Common myeloid progenitor, CD34-positive (primary cell): Measurements from ENCODE around the gene ERN1.

ENCODE experiments used
- CTCF ChIA-PET: fragments of 350-600 bp; sonication (Branson Sonifier 250); formaldehyde crosslinking; loops from one replicate; lab custom pipeline; 2021; ENCODE audit warnings: antibody characterized with exemption; lab: Charles Lee
- POLR2A ChIA-PET: fragments of 350-600 bp; sonication (Branson Sonifier 250); formaldehyde crosslinking; loops from one replicate; lab custom pipeline; 2021; ENCODE audit warnings: antibody characterized with exemption; lab: Charles Lee
- DNase-seq, 3 donors: peaks; one replicate each; pipeline versions ENCODE4 v3.0.0 to v3.0.0-alpha.2; 2013
- H3K27ac ChIP-seq, 2 experiments: 1 replicate in 1 of 2; 2 replicates in 1 of 2; pipeline ENCODE4 v1.7.0; 2013; ENCODE audit warnings: inconsistent platforms in 2 of 2, low read length in 2 of 2, mild to moderate bottlenecking in 2 of 2, low read depth in 1 of 2, moderate library complexity in 1 of 2; ENCODE audit not compliant: severe bottlenecking in 2 of 2, insufficient read depth in 1 of 2, poor library complexity in 1 of 2
- H3K27me3 ChIP-seq, 5 experiments: replicated peaks in 2 of 5; 1 replicate in 3 of 5; 2 replicates in 2 of 5; pipeline versions ENCODE4 v1.6.1 to v1.7.0; 2013; ENCODE audit warnings: low read length in 4 of 5, mild to moderate bottlenecking in 2 of 5, moderate library complexity in 2 of 5, inconsistent platforms in 1 of 5; ENCODE audit not compliant: insufficient read depth in 5 of 5, control insufficient read depth in 4 of 5
- H3K36me3 ChIP-seq, 4 experiments: 1 replicate in 2 of 4; 2 replicates in 2 of 4; pipeline versions ENCODE4 v1.6.1 to v1.7.0; 2013; ENCODE audit warnings: low read length in 3 of 4, control low read depth in 1 of 4, mild to moderate bottlenecking in 1 of 4; ENCODE audit not compliant: control insufficient read depth in 4 of 4, insufficient read depth in 4 of 4
- H3K4me1 ChIP-seq, 4 experiments: 1 replicate in 3 of 4; 2 replicates in 1 of 4; pipeline versions ENCODE4 v1.6.1 to v1.7.1; 2013; ENCODE audit warnings: low read length in 3 of 4, mild to moderate bottlenecking in 3 of 4, control low read depth in 1 of 4, inconsistent platforms in 1 of 4, moderate library complexity in 1 of 4; ENCODE audit not compliant: control insufficient read depth in 4 of 4, insufficient read depth in 4 of 4; ENCODE audit errors: control extremely low read depth in 1 of 4
- H3K4me3 ChIP-seq, 7 experiments: 1 replicate in 4 of 7; 2 replicates in 3 of 7; pipeline versions ENCODE4 v1.5.1 to v1.7.0; 2013; ENCODE audit warnings: mild to moderate bottlenecking in 7 of 7, low read length in 6 of 7, moderate library complexity in 6 of 7, inconsistent platforms in 2 of 7, low read depth in 2 of 7, control low read depth in 1 of 7; ENCODE audit not compliant: insufficient read depth in 4 of 7, control insufficient read depth in 1 of 7; ENCODE audit errors: extremely low read depth in 1 of 7
- H3K9me3 ChIP-seq, 5 experiments: 1 replicate in 4 of 5; 2 replicates in 1 of 5; pipeline versions ENCODE4 v1.6.1 to v1.7.1; 2013; ENCODE audit warnings: low read length in 4 of 5, mild to moderate bottlenecking in 2 of 5, inconsistent platforms in 1 of 5, low read depth in 1 of 5, moderate library complexity in 1 of 5; ENCODE audit not compliant: control insufficient read depth in 4 of 5, insufficient read depth in 2 of 5; ENCODE audit errors: control extremely low read depth in 1 of 5
- WGBS: methylation state at CpG from one replicate; pipeline ENCODE4 v1.1.5; 2013; ENCODE audit not compliant: insufficient coverage; 5-methylcytosine and 5-hydroxymethylcytosine counted together

The ERN1 gene

DNA sequence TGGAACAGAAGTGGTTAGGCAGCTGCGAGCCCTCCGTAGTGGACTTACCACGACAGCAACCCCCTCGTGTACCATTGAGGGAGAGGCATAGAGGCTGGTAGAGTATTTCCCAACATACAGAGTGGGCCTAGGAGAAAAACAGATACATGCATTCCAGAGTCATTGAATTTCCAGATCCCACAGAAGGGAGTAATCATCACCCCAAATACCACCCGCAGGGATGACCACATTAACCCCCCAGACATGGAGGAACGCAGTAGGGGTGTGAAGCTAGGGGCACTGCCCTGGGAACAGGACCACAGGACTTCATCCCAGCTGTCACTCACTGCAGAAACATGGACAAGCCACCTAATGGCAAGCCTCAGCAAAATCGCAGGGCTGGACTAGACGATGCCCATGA is 64.8 kb downstream of the ERN1 start:
- H3K4me1 ChIP-seq: peaks cover 0 to 20% (median 8%) of the 10 kb centered on the region in 4 experiments

DNA sequence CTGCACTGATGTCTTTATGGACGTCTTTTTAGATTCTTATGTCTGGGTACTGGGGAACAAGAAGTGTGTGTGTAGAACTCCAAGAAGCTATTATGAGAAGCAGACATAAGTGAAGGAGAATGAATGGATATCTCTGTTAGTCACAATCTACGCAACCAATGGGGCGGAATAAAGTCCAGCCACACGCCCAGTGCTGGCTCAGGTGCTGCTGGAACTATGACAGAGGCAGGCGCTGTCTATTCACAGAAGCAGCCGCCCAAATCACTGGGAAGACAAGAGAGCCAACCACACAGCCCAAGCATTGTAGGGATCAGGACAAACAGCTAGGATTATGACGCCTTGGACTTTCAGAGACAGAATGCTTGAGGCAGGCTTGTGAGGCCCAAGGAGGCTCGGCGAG is 65.6 kb downstream of the ERN1 start:
- peaks cover 1 to 6% (median 6%) of the 10 kb centered on the region in 5 experiments for H3K9me3 ChIP-seq
- H3K4me3 ChIP-seq: peak overlapping the region in 1 of 7 experiments; percentile 15
- DNase-seq: no peak
- ChIA-PET POLR2A (interaction anchor here (1.0 to 1.3 kb wide), 2 partner anchors 66 to 67 kb away, joined by 3 to 11 read pairs; partner anchors contain the start of gene ERN1), CTCF (interaction anchor here (0.6 to 10.2 kb wide), 28 partner anchors 10 to 218 kb away, joined by 3 to 212 read pairs (median 6); partner anchors contain the start of gene ERN1)
- H3K27ac ChIP-seq: no peak overlapping the region
- H3K4me1 ChIP-seq: peaks cover 0 to 24% (median 12%) of the 10 kb centered on the region in 4 experiments
- peaks cover 3 to 19% (median 6%) of the 10 kb centered on the region in 4 experiments for H3K36me3 ChIP-seq
- no peaks in the 10 kb centered on the region for H3K27me3 ChIP-seq
- WGBS: 100% methylated on average over 8 of the region's 9 CpGs

More for the DNA sequence above, 64.8 kb downstream of the ERN1 start:
- ChIA-PET POLR2A (no interaction called here), CTCF (interaction anchor here (0.6 to 10.2 kb wide), 12 partner anchors 10 to 364 kb away, joined by 3 to 212 read pairs (median 14); partner anchors contain the start of gene ERN1)
- Histone ChIP-seq H3K27me3 (no peaks in the 10 kb centered on the region), H3K4me3 (no peak overlapping the region), H3K36me3 (peaks cover 8 to 27% (median 11%) of the 10 kb centered on the region in 4 experiments), H3K27ac (no peak overlapping the region), H3K9me3 (peaks cover 5 to 15% (median 14%) of the 10 kb centered on the region in 5 experiments)
- DNase-seq: no peak
- 95% methylated on average over 7 of the region's 8 CpGs for WGBS

DNA sequence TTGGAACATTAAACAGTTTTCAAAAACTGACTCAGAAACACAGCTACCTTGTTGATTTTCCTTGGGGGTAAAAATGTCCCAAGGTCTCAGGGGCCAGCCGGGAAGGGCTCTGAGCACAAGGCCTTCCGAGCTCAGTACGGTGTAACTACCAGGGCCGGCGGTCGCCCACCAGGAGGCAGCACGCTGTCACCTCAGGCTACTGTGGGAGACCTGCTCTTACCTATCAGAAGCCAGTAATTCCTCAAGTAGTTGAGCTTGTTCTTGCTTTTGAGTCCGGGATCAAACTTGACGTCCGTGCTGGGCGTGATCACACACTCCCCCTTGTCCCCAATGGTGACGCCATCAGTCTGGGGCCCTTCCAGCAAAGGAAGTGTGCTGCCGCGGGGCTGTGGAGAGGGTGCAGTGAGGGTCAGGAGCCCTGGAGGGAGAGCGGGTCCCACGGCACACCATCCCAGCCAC is 66.1 kb downstream of the ERN1 start:
- H3K4me1 ChIP-seq: peaks cover 0 to 24% (median 12%) of the 10 kb centered on the region in 4 experiments
- ChIA-PET POLR2A (interaction anchor here (0.7 to 1.3 kb wide), 3 partner anchors 10 to 67 kb away, joined by 3 to 11 read pairs (median 3); partner anchors contain the start of gene ERN1), CTCF (interaction anchor here (0.6 to 10.2 kb wide), 29 partner anchors 10 to 219 kb away, joined by 3 to 212 read pairs (median 6); partner anchors contain the start of gene ERN1)
- no peaks in the 10 kb centered on the region for H3K27me3 ChIP-seq
- H3K36me3 ChIP-seq: peaks cover 3 to 13% (median 6%) of the 10 kb centered on the region in 4 experiments
- H3K27ac ChIP-seq: no peak overlapping the region
- H3K4me3 ChIP-seq: peak overlapping the region in 2 of 7 experiments; percentile 15 to 43
- peak; percentile 70 to 84 (median 82) for DNase-seq
- WGBS: 34% methylated on average over 16 of the region's 16 CpGs
- H3K9me3 ChIP-seq: peaks cover 0 to 4% (median under 1%) of the 10 kb centered on the region in 5 experiments

DNA sequence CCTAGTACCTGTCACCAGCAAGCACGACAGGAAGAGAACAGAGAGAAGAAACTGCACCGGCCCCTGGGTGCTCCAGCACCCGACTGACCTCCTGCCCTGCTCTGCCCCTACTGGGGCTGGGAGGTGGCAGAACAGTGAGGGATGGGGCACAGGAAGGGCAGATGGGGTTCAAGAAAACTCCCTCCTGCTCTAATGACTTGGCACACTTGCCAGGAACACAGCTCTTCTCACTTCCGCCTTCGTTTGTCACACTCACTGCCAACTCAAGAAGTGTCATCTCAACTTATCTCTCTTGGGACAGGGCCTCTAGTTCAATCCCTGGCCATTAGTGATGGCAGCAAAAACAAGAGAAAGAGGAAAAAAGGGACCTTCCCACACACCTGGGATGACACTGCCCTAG is 66.9 kb downstream of the ERN1 start:
- ChIA-PET CTCF (interaction anchor here (0.7 to 10.2 kb wide), 19 partner anchors 9 to 236 kb away, joined by 3 to 212 read pairs (median 8); partner anchors contain the start of gene ERN1), POLR2A (no interaction called here)
- DNase-seq: no peak
- Histone ChIP-seq H3K4me3 (no peak overlapping the region), H3K9me3 (no peaks in the 10 kb centered on the region), H3K4me1 (peaks cover 0 to 24% (median 14%) of the 10 kb centered on the region in 4 experiments), H3K27ac (no peak overlapping the region), H3K27me3 (no peaks in the 10 kb centered on the region), H3K36me3 (peaks cover 3 to 9% (median 5%) of the 10 kb centered on the region in 4 experiments)
- no CpG with 5 or more reads among the region's 5 CpGs for WGBS

DNA sequence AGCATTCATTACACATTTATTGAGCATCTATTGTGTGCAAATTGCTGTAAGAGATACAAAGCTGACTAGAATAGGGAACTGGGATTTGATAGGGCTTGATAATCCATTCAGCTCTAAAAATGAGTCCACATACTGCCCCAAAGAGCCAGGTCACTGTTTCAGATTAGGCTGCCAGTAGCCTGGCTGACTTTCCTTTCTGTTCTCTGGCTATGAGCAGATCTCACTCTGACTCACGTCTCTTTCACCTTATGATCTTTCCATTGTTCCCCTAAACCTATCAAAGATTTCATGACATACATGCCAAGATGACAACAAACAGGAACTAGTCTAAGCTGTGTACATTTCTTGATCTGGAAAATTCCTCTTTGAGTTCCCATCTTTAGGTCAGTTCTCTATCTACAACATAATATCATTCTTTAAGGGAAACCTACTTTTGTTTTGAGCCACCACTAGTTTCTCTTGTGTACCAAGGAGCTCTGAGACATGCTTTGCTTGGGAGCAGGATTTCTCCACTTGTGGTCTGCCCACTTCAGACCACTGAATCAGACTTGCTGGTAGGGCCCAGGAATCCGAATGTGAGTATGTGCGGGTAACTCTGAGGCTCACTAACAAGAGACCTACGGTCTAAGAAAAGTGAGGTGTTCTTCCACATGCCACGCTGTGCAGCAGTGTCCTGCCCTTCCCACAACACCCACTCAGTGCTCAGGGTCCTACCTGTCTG is 68.6 kb downstream of the ERN1 start:
- ChIA-PET POLR2A (interaction anchor here (0.7 to 1.1 kb wide), 2 partner anchors 69 to 73 kb away, joined by 3 read pairs; no protein-coding TSS in a partner anchor), CTCF (interaction anchor here (0.9 to 10.2 kb wide), 15 partner anchors 10 to 151 kb away, joined by 3 to 212 read pairs (median 4); partner anchors contain the start of gene ERN1)
- DNase-seq: no peak
- peaks cover 0 to 24% (median 14%) of the 10 kb centered on the region in 4 experiments for H3K4me1 ChIP-seq
- H3K4me3 ChIP-seq: no peak overlapping the region
- H3K36me3 ChIP-seq: peaks cover 0 to 4% (median 0%) of the 10 kb centered on the region in 4 experiments
- no peaks in the 10 kb centered on the region for H3K9me3 ChIP-seq
- 100% methylated on average over 5 of the region's 5 CpGs for WGBS
- no peaks in the 10 kb centered on the region for H3K27me3 ChIP-seq
- H3K27ac ChIP-seq: no peak overlapping the region

DNA sequence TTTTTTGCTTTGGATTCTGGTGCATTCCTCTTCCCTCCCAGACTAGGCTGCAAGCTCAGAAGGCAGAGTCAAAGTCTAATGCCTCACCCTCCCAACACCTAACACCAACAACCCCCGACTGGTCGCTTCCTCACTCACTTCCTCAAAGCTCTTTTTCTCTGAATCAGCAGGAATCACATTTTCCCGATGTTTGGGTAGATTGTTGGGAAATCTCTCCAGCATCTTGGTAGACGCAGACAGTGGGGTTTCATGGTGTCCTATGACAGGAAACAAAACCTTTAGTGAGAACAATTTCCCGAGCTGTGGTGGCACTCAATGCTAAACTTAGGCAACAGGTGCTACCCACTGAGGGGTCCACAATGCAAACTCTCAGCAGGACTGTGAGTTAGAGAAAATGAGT is 69.6 kb downstream of the ERN1 start:
- H3K4me1 ChIP-seq: peaks cover 0 to 24% (median 14%) of the 10 kb centered on the region in 4 experiments
- H3K9me3 ChIP-seq: no peaks in the 10 kb centered on the region
- no peaks in the 10 kb centered on the region for H3K27me3 ChIP-seq
- DNase-seq: peak in 1 of 3 donors; percentile 32
- H3K36me3 ChIP-seq: peaks cover 0 to 4% (median 2%) of the 10 kb centered on the region in 4 experiments
- no peak overlapping the region for H3K27ac ChIP-seq
- ChIA-PET POLR2A (interaction anchor here (0.7 to 0.9 kb wide), 2 partner anchors 69 to 156 kb away, joined by 3 read pairs; no protein-coding TSS in a partner anchor), CTCF (interaction anchor here (1.0 to 10.2 kb wide), 9 partner anchors 11 to 141 kb away, joined by 3 to 212 read pairs (median 5); partner anchors contain the start of gene ERN1)
- WGBS: 0% methylated on average over 5 of the region's 5 CpGs
- no peak overlapping the region for H3K4me3 ChIP-seq
